Neural progenitor cell (in vitro differentiated cells): ENCODE results near the gene IQGAP1.

Experiments
- CTCF ChIP-seq: fragments of 200-600 bp; sonication (generic); IDR thresholded peaks from 2 replicates; pipeline ENCODE4 v1.5.1; 2017; ENCODE audit warnings: antibody characterized with exemption, mild to moderate bottlenecking
- EZH2 ChIP-seq: fragments of 200-600 bp; sonication (generic); IDR thresholded peaks from 2 replicates; pipeline ENCODE4 v1.6.1; 2017; ENCODE audit warnings: antibody characterized with exemption, mild to moderate bottlenecking, moderate library complexity
- EZH2phosphoT487 ChIP-seq: fragments of 200-600 bp; sonication (generic); IDR thresholded peaks from 2 replicates; pipeline ENCODE4 v1.6.1; 2017; ENCODE audit warnings: antibody characterized with exemption

GRCh38 chr15:90419738-90420406, 31.8 kb downstream of the IQGAP1 start:
- TF ChIP-seq CTCF, result no peak
- TF ChIP-seq EZH2phosphoT487, result no peak
- no peak for TF ChIP-seq EZH2
